ENCODE measurements around the gene FLT1.

Gene FLT1

DNA sequence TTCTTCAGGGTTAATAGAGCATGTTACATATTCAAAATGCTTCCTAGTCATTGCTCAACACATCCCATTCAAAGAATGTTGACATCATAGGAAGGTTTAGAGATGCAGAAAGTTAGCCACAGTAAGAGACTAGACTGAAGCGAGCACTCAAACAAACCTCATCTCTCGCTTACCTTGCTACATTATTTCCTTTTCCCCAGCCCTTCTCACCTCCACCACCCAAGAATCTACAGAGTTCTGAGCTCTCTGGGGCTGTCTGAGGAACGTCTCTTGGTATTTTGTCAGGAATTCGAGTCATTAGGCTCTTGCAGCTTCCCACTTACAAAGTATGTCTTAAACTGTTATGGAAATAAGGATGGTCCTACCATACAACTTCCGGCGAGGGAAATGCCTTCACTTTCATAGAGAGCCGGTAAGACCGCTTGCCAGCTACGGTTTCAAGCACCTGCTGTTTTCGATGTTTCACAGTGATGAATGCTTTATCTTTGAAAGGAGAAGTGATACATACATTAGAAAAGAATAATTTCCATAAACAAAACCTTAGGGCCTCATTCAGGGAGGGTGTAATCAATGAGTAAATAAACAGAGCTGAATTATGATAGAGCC, 65.1 kb downstream of the FLT1 start:
- H3K4me3 ChIP-seq (ENCODE audit: low read length) = no peak overlapping the region
- TF ChIP-seq, protein P1, sequence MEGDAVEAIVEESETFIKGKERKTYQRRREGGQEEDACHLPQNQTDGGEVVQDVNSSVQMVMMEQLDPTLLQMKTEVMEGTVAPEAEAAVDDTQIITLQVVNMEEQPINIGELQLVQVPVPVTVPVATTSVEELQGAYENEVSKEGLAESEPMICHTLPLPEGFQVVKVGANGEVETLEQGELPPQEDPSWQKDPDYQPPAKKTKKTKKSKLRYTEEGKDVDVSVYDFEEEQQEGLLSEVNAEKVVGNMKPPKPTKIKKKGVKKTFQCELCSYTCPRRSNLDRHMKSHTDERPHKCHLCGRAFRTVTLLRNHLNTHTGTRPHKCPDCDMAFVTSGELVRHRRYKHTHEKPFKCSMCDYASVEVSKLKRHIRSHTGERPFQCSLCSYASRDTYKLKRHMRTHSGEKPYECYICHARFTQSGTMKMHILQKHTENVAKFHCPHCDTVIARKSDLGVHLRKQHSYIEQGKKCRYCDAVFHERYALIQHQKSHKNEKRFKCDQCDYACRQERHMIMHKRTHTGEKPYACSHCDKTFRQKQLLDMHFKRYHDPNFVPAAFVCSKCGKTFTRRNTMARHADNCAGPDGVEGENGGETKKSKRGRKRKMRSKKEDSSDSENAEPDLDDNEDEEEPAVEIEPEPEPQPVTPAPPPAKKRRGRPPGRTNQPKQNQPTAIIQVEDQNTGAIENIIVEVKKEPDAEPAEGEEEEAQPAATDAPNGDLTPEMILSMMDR (IDR thresholded peaks at IDR 0.05; ENCODE audit: insufficient read depth, low read depth, low read length, missing control alignments) = no peak
- no peak for DNase-seq (ENCODE audit: low read depth)

DNA sequence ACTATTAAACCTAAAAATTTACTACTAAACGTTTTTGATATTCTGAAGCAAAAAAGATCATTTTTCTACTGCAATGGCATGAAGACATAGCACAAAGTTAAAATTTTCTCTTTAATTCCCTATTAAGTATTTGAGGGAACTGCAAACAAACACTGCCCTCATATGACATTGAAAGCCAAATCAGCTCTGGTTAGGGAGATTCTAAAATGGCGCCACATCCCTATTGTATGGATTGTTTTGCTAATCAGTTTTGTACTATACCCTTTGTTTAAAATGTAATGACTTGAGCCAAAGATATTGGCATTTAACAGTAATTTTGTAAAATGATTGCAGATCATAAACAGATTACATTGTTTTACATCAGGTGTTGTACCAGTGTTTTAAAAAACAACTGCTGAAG, 65.8 kb downstream of the FLT1 start:
- TF ChIP-seq, protein P1 (IDR thresholded peaks at IDR 0.05; ENCODE audit: insufficient read depth, low read depth, low read length, missing control alignments) = no peak
- no peak for DNase-seq (ENCODE audit: low read depth)
- no peak overlapping the region for H3K4me3 ChIP-seq (ENCODE audit: low read length)

DNA sequence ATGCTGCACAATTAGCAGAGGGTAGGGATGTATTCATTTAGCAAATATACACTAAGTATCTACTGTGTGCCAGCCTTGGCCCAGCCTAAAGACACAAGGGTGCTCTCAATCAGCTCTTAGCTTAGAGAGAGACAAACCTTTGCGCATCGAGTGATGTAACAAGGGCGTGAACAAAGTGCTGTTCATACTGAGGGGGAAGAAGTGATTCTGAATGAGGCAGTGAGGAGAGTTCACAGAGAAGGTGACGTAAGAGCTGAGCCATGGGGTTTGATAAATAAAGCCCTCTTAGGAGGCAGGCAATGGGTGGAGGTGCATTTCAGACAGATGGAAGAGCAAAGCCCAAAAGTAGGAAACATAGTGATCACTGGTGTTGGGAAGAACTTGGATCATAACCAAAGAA, 68.5 kb downstream of the FLT1 start:
- TF ChIP-seq, protein P1 (IDR thresholded peaks at IDR 0.05; ENCODE audit: insufficient read depth, low read depth, low read length, missing control alignments) = no peak
- H3K4me3 ChIP-seq (ENCODE audit: low read length) = no peak overlapping the region
- no peak for DNase-seq (ENCODE audit: low read depth)

DNA sequence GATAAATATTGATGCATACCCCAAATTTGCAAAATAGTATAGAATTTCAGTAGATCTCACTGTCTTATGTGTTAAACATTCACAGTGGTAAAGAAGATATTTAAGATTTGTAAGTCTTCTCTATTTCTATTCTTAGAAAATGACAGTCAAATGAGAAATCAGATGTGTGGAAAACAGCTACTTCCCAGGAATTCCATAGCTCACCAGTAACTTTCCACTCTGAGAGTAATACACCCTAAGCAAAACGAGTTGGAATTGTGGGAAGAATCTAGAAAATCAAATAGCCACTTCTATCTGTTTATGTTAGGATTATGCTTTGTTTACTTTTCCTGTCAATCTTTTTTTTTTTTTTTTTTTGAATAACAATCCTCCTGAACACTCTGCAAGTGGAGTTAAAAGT, 69.1 kb downstream of the FLT1 start:
- TF ChIP-seq, protein P1 (IDR thresholded peaks at IDR 0.05; ENCODE audit: insufficient read depth, low read depth, low read length, missing control alignments) = no peak

DNA sequence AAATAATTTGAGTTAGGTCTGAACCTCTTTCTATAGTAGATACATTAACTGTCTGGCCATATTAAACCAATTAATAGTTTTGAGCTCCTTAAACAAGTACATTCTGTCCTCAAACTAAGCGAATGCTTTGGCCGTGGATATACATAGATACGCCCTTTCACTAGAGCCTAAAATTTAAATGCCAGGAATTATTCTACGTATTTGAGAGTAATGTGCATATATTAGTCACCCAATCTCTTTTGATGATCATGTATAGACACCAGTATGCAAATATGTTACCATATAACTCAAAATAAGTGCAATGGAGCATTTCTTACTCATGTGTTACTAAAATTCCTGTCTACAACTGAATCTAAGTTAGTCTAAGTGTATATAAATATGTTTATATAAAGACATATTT, 70.4 kb downstream of the FLT1 start:
- H3K4me3 ChIP-seq (ENCODE audit: low read length) = no peak overlapping the region
- TF ChIP-seq, protein P1 (IDR thresholded peaks at IDR 0.05; ENCODE audit: insufficient read depth, low read depth, low read length, missing control alignments) = no peak
- no peak for DNase-seq (ENCODE audit: low read depth)

More for the DNA sequence above, 69.1 kb downstream of the FLT1 start:
- no peak for DNase-seq (ENCODE audit: low read depth)
- H3K4me3 ChIP-seq (ENCODE audit: low read length) = no peak overlapping the region

DNA sequence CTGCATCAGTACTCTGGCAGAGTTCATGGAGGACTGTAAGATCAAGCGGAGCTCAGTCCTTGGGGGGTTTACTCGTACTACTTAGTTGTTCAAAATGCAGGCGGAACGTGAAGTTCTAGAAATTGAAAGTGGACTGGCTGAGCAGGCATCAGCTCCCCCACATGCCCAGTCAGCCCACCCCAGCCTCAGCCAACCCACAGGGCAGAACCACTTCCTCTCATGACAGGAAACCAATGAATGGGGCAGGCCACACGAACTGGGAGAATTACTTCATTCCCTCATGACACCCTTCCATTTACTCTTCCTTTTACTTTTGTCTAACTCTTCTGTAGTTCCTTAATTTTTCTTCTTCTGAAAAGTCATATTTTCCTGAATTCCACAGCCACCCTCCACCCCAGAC, 71.9 kb downstream of the FLT1 start:
- TF ChIP-seq, protein P1 (IDR thresholded peaks at IDR 0.05; ENCODE audit: insufficient read depth, low read depth, low read length, missing control alignments) = no peak
- H3K4me3 ChIP-seq (ENCODE audit: low read length) = no peak overlapping the region
- DNase-seq (ENCODE audit: low read depth) = no peak

Data from epithelial cell of esophagus (primary cell).